HepG2 (cell line): Measurements from ENCODE around the gene CBLC. TPM values are rescaled to one million over a fixed set of nuclear protein-coding genes. Genes with fewer than 3 reads are reported as not detected.
A peak's percentile ranks its signal among the peaks of the same experiment; 100 is the strongest.

Experiments
- EED ChIP-seq: sonication (generic); formaldehyde crosslinking; IDR thresholded peaks from 2 replicates; pipeline ENCODE4 v1.5.0; 2020; ENCODE audit warnings: mild to moderate bottlenecking, missing genetic modification reagents
- TSC22D2 ChIP-seq: sonication (generic); formaldehyde crosslinking; IDR thresholded peaks from 2 replicates; pipeline ENCODE4 v1.5.1; 2020; ENCODE audit warnings: missing genetic modification reagents, mild to moderate bottlenecking, borderline replicate concordance
- ZNF230 ChIP-seq: sonication (generic); formaldehyde crosslinking; IDR thresholded peaks from 2 replicates; pipeline ENCODE4 v1.4.0; 2020; ENCODE audit warnings: mild to moderate bottlenecking, missing genetic modification reagents
- ZNF33B ChIP-seq: sonication (generic); formaldehyde crosslinking; IDR thresholded peaks from 2 replicates; pipeline ENCODE4 v1.5.1; 2020; ENCODE audit warnings: mild to moderate bottlenecking, missing genetic modification reagents
- polyA plus RNA-seq, 8 experiments: library from polyadenylated mRNA; depleted of rRNA in 3 of 8; stranded (reverse) in 7 of 8; unstranded in 1 of 8; fragments of >200 nt; fragmentation: Illumina TruSeq in 4 of 8; extraction: Trizol in 4 of 8; gene quantifications; 2 replicates each; pipeline versions ENCODE4 v1.2.1 to v1.2.3, GENCODE V29; 2011 to 2016; ENCODE audit warnings: low read depth in 4 of 8, missing spikeins in 1 of 8, mixed read lengths in 1 of 8; ENCODE audit not compliant: insufficient read depth in 1 of 8
- total RNA-seq, 5 experiments: library from RNA; depleted of rRNA; stranded (reverse); fragments of >200 nt; fragmentation: Illumina TruSeq; extraction: Trizol; gene quantifications; 2 replicates each; pipeline ENCODE4 v1.2.3, GENCODE V29; 2016; ENCODE audit warnings: low read depth in 1 of 5
- TF ChIP-seq, protein P1 (sequence below): sonication (generic); formaldehyde crosslinking; IDR thresholded peaks from 2 replicates; pipeline ENCODE4 v1.5.0; 2020; ENCODE audit warnings: mild to moderate bottlenecking, missing genetic modification reagents, borderline replicate concordance
- TF ChIP-seq, protein P2 (sequence below): sonication (generic); formaldehyde crosslinking; IDR thresholded peaks from 2 replicates; pipeline ENCODE4 v1.8.0; 2022; ENCODE audit warnings: missing genetic modification reagents, low read depth, mild to moderate bottlenecking, borderline replicate concordance
- TF ChIP-seq, protein P3 (sequence below): IDR thresholded peaks from 2 replicates; pipeline ENCODE4 v1.6.1; 2018; ENCODE audit warnings: missing genetic modification reagents, mild to moderate bottlenecking, missing compliant biosample characterization
- TF ChIP-seq, protein P4 (sequence below): IDR thresholded peaks from 2 replicates; pipeline ENCODE4 v1.6.1; 2016; ENCODE audit warnings: missing compliant biosample characterization, missing genetic modification reagents, borderline replicate concordance
- TF ChIP-seq, protein P5 (sequence below), 2 experiments: sonication (generic) in 1 of 2; formaldehyde crosslinking in 1 of 2; IDR thresholded peaks; 2 replicates each; pipeline versions ENCODE4 v1.4.0 to v1.6.1; 2016 to 2020; ENCODE audit warnings: borderline replicate concordance in 1 of 2, low read depth in 1 of 2, mild to moderate bottlenecking in 1 of 2, missing genetic modification reagents in 1 of 2
- TF ChIP-seq, protein P6 (sequence below): sonication (generic); formaldehyde crosslinking; IDR thresholded peaks from 2 replicates; pipeline ENCODE4 v1.5.1; 2020; ENCODE audit warnings: mild to moderate bottlenecking, missing genetic modification reagents, moderate library complexity

CBLC gene
- total and polyA plus RNA-seq, 2 of the 13 experiments (the other 11 are each of a cell fraction or from before 2014, with no cell fraction given) = 1.8 to 2.6 TPM

DNA sequence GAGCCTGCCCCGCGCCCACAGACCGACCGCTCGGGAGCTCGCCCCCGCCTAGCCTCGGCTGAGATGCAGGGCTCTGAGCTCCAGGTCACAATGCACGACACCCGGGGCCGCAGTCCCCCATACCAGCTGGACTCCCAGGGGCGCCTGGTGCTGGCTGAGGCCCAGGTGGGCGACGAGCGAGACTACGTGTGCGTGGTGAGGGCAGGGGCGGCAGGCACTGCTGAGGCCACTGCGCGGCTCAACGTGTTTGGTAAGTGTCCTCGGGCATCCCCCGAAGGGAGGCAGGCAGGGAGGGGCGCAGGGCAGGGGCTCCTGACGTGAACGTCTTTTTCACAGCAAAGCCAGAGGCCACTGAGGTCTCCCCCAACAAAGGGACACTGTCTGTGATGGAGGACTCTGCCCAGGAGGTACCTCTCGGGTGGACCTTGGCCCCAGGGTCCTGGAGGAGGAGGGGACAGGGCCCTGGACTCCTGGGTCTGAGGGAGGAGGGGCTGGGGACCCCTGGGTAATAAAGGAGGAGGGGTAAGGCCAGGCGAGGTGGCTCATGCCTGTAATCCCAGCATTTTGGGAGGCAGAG, 34.5 kb downstream of the CBLC start (continued):
- TF ChIP-seq, protein P1, sequence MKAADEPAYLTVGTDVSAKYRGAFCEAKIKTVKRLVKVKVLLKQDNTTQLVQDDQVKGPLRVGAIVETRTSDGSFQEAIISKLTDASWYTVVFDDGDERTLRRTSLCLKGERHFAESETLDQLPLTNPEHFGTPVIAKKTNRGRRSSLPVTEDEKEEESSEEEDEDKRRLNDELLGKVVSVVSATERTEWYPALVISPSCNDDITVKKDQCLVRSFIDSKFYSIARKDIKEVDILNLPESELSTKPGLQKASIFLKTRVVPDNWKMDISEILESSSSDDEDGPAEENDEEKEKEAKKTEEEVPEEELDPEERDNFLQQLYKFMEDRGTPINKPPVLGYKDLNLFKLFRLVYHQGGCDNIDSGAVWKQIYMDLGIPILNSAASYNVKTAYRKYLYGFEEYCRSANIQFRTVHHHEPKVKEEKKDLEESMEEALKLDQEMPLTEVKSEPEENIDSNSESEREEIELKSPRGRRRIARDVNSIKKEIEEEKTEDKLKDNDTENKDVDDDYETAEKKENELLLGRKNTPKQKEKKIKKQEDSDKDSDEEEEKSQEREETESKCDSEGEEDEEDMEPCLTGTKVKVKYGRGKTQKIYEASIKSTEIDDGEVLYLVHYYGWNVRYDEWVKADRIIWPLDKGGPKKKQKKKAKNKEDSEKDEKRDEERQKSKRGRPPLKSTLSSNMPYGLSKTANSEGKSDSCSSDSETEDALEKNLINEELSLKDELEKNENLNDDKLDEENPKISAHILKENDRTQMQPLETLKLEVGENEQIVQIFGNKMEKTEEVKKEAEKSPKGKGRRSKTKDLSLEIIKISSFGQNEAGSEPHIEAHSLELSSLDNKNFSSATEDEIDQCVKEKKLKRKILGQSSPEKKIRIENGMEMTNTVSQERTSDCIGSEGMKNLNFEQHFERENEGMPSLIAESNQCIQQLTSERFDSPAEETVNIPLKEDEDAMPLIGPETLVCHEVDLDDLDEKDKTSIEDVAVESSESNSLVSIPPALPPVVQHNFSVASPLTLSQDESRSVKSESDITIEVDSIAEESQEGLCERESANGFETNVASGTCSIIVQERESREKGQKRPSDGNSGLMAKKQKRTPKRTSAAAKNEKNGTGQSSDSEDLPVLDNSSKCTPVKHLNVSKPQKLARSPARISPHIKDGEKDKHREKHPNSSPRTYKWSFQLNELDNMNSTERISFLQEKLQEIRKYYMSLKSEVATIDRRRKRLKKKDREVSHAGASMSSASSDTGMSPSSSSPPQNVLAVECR (CRISPR knock-in tag) = peak; percentile 48; the same call in 1 of the 2 replicates
- TF ChIP-seq ZNF33B (CRISPR knock-in tag) = peak; percentile 52; the same call in 1 of the 2 replicates
- TF ChIP-seq TSC22D2 (CRISPR knock-in tag) = no peak
- TF ChIP-seq, protein P2, sequence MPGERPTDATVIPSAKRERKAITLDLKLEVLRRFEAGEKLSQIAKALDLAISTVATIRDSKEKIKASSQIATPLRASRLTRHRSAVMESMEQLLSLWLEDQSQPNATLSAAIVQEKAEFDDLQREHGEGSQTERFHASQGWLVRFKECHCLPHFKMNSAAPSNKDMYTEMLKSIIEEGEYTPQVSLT (CRISPR knock-in tag) = no peak
- TF ChIP-seq, protein P3, sequence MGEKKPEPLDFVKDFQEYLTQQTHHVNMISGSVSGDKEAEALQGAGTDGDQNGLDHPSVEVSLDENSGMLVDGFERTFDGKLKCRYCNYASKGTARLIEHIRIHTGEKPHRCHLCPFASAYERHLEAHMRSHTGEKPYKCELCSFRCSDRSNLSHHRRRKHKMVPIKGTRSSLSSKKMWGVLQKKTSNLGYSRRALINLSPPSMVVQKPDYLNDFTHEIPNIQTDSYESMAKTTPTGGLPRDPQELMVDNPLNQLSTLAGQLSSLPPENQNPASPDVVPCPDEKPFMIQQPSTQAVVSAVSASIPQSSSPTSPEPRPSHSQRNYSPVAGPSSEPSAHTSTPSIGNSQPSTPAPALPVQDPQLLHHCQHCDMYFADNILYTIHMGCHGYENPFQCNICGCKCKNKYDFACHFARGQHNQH (CRISPR knock-in tag) = peak; percentile 59; the same call in 1 of the 2 replicates
- TF ChIP-seq, protein P4, sequence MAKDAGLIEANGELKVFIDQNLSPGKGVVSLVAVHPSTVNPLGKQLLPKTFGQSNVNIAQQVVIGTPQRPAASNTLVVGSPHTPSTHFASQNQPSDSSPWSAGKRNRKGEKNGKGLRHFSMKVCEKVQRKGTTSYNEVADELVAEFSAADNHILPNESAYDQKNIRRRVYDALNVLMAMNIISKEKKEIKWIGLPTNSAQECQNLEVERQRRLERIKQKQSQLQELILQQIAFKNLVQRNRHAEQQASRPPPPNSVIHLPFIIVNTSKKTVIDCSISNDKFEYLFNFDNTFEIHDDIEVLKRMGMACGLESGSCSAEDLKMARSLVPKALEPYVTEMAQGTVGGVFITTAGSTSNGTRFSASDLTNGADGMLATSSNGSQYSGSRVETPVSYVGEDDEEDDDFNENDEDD = no peak
- TF ChIP-seq EED (CRISPR knock-in tag) = no peak
- TF ChIP-seq, protein P5, sequence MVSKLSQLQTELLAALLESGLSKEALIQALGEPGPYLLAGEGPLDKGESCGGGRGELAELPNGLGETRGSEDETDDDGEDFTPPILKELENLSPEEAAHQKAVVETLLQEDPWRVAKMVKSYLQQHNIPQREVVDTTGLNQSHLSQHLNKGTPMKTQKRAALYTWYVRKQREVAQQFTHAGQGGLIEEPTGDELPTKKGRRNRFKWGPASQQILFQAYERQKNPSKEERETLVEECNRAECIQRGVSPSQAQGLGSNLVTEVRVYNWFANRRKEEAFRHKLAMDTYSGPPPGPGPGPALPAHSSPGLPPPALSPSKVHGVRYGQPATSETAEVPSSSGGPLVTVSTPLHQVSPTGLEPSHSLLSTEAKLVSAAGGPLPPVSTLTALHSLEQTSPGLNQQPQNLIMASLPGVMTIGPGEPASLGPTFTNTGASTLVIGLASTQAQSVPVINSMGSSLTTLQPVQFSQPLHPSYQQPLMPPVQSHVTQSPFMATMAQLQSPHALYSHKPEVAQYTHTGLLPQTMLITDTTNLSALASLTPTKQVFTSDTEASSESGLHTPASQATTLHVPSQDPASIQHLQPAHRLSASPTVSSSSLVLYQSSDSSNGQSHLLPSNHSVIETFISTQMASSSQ (IDR thresholded peaks at IDR 0.05; ENCODE audit: low read depth) = no peak
- TF ChIP-seq, protein P5 (CRISPR knock-in tag; IDR thresholded peaks at IDR 0.05; ENCODE audit: borderline replicate concordance) = peak; percentile 42; the same call in 1 of the 2 replicates
- TF ChIP-seq ZNF230 (CRISPR knock-in tag) = 0 out of 2 replicates have a peak, but pooled peaks have one; percentile 21
- TF ChIP-seq, protein P6, sequence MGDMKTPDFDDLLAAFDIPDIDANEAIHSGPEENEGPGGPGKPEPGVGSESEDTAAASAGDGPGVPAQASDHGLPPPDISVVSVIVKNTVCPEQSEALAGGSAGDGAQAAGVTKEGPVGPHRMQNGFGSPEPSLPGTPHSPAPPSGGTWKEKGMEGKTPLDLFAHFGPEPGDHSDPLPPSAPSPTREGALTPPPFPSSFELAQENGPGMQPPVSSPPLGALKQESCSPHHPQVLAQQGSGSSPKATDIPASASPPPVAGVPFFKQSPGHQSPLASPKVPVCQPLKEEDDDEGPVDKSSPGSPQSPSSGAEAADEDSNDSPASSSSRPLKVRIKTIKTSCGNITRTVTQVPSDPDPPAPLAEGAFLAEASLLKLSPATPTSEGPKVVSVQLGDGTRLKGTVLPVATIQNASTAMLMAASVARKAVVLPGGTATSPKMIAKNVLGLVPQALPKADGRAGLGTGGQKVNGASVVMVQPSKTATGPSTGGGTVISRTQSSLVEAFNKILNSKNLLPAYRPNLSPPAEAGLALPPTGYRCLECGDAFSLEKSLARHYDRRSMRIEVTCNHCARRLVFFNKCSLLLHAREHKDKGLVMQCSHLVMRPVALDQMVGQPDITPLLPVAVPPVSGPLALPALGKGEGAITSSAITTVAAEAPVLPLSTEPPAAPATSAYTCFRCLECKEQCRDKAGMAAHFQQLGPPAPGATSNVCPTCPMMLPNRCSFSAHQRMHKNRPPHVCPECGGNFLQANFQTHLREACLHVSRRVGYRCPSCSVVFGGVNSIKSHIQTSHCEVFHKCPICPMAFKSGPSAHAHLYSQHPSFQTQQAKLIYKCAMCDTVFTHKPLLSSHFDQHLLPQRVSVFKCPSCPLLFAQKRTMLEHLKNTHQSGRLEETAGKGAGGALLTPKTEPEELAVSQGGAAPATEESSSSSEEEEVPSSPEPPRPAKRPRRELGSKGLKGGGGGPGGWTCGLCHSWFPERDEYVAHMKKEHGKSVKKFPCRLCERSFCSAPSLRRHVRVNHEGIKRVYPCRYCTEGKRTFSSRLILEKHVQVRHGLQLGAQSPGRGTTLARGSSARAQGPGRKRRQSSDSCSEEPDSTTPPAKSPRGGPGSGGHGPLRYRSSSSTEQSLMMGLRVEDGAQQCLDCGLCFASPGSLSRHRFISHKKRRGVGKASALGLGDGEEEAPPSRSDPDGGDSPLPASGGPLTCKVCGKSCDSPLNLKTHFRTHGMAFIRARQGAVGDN (CRISPR knock-in tag) = peak; percentile 91
